Measurements from ENCODE around the gene CRNKL1. TPM values are rescaled to one million over a fixed set of nuclear protein-coding genes. Genes with fewer than 3 reads are reported as not detected.
"Not testable (repeated sequence)": the region's sequence is repeated elsewhere in the genome, so short reads cannot be mapped to it uniquely, and the experiment has no call there.

CRNKL1 gene
- polyA plus RNA-seq, 1 experiment, result 7.8 TPM

- DNase-seq (ENCODE audit: low read depth), result no peak
- H3K4me3 ChIP-seq (ENCODE audit: low read depth, low read length), result no peak overlapping the region
- H3K27me3 ChIP-seq (ENCODE audit: control insufficient read depth, insufficient read depth, low read length), result no peaks in the 10 kb centered on the region
- no peak for TF ChIP-seq CTCF (IDR thresholded peaks at IDR 0.05; ENCODE audit: insufficient read depth, low read depth, low read length)
- POLR2A ChIA-PET, result no interaction called here
- CTCF ChIA-PET, result no interaction called here
- H3K36me3 ChIP-seq (ENCODE audit: control insufficient read depth, insufficient read depth, low read length), result no peaks in the 10 kb centered on the region
These were observed 37.6 kb downstream of the CRNKL1 start for GRCh38 chr20:20014659-20015058.

- Histone ChIP-seq H3K27me3 (ENCODE audit: control insufficient read depth, insufficient read depth, low read length) (no peaks in the 10 kb centered on the region), H3K4me3 (ENCODE audit: low read depth, low read length) (no peak overlapping the region), H3K36me3 (ENCODE audit: control insufficient read depth, insufficient read depth, low read length) (no peaks in the 10 kb centered on the region)
- ChIA-PET CTCF (no interaction called here), POLR2A (no interaction called here)
- no peak for DNase-seq (ENCODE audit: low read depth)
- no peak for TF ChIP-seq CTCF (IDR thresholded peaks at IDR 0.05; ENCODE audit: insufficient read depth, low read depth, low read length)
These were observed 39.7 kb downstream of the CRNKL1 start for GRCh38 chr20:20012541-20012940.

GRCh38 chr20:20010639-20011500 is 41.4 kb downstream of the CRNKL1 start:
- no peak overlapping the region for H3K4me3 ChIP-seq (ENCODE audit: low read depth, low read length)
- no peaks in the 10 kb centered on the region for H3K27me3 ChIP-seq (ENCODE audit: control insufficient read depth, insufficient read depth, low read length)
- no peaks in the 10 kb centered on the region for H3K36me3 ChIP-seq (ENCODE audit: control insufficient read depth, insufficient read depth, low read length)
- no peak for TF ChIP-seq CTCF (IDR thresholded peaks at IDR 0.05; ENCODE audit: insufficient read depth, low read depth, low read length)
- peak; percentile 82 for DNase-seq (ENCODE audit: low read depth)
- ChIA-PET POLR2A (interaction anchor here (0.6 kb wide), 1 partner anchor 188 kb away, joined by 5 read pairs; no protein-coding TSS in a partner anchor), CTCF (interaction anchor here (1.7 to 1.9 kb wide), 2 partner anchors 16 to 323 kb away, joined by 5 to 12 read pairs; no protein-coding TSS in a partner anchor)

- CTCF ChIA-PET, result interaction anchor here (1.4 to 1.9 kb wide), 3 partner anchors 15 to 322 kb away, joined by 4 to 12 read pairs (median 5); no protein-coding TSS in a partner anchor
- Histone ChIP-seq H3K27me3 (ENCODE audit: control insufficient read depth, insufficient read depth, low read length) (no peaks in the 10 kb centered on the region), H3K36me3 (ENCODE audit: control insufficient read depth, insufficient read depth, low read length) (no peaks in the 10 kb centered on the region), H3K4me3 (ENCODE audit: low read depth, low read length) (no peak overlapping the region)
- DNase-seq (ENCODE audit: low read depth), result no peak
- no peak for TF ChIP-seq CTCF (IDR thresholded peaks at IDR 0.05; ENCODE audit: insufficient read depth, low read depth, low read length)
- POLR2A ChIA-PET, result no interaction called here
These were observed 42.4 kb downstream of the CRNKL1 start for GRCh38 chr20:20009784-20010253.

- no peaks in the 10 kb centered on the region for H3K27me3 ChIP-seq (ENCODE audit: control insufficient read depth, insufficient read depth, low read length)
- CTCF ChIA-PET, result interaction anchor here (0.8 to 1.7 kb wide), 3 partner anchors 12 to 312 kb away, joined by 3 to 6 read pairs (median 3); partner anchors contain the start of gene NAA20
- POLR2A ChIA-PET, result interaction anchor here (0.6 kb wide), 1 partner anchor 32 kb away, joined by 5 read pairs; no protein-coding TSS in a partner anchor
- no peak overlapping the region for H3K4me3 ChIP-seq (ENCODE audit: low read depth, low read length)
- TF ChIP-seq CTCF (IDR thresholded peaks at IDR 0.05; ENCODE audit: insufficient read depth, low read depth, low read length), result no peak
- DNase-seq (ENCODE audit: low read depth), result no peak
- H3K36me3 ChIP-seq (ENCODE audit: control insufficient read depth, insufficient read depth, low read length), result peaks cover 8% of the 10 kb centered on the region
These were observed 46.9 kb downstream of the CRNKL1 start for GRCh38 chr20:20005342-20005741.

- POLR2A ChIA-PET; H3K27me3 ChIP-seq (ENCODE audit: control insufficient read depth, insufficient read depth, low read length); DNase-seq (ENCODE audit: low read depth); CTCF ChIA-PET; H3K4me3 ChIP-seq (ENCODE audit: low read depth, low read length): not testable (repeated sequence)
- peaks cover 11% of the 10 kb centered on the region for H3K36me3 ChIP-seq (ENCODE audit: control insufficient read depth, insufficient read depth, low read length)
These were observed 48.3 kb downstream of the CRNKL1 start for GRCh38 chr20:20003955-20004322.

All from BJ (cell line).